Measurements from ENCODE around the gene PXN. TPM values are rescaled to one million over a fixed set of nuclear protein-coding genes. Genes with fewer than 3 reads are reported as not detected.

The PXN gene
- total and polyA plus RNA-seq, 10 of the 15 experiments (the other 5 are each of a cell fraction or from before 2014, with no cell fraction given): 1.0 to 32.0 (median 11.5) TPM

DNA sequence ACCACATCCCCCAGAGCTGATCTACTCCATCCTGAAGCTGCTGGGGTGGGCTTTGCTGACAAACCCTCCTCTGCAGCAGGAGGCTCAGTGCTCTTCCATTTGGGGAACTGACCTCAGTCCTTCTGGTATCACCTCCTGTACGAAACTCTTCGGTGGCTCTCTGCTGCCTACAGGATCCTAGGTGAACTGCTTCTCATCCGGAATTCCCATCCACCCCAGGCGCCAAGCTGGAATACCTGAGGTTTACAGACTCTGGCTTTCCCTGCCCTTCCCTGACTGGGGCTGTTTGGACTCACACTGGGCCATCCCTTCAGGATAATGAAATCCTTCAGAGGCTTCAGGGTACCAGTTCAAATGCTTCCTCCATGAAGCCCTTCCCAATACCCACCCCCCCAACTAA, 97.2 kb downstream of the PXN start:
- FAIRE-seq (no peak), ATAC-seq (no peak)

DNA sequence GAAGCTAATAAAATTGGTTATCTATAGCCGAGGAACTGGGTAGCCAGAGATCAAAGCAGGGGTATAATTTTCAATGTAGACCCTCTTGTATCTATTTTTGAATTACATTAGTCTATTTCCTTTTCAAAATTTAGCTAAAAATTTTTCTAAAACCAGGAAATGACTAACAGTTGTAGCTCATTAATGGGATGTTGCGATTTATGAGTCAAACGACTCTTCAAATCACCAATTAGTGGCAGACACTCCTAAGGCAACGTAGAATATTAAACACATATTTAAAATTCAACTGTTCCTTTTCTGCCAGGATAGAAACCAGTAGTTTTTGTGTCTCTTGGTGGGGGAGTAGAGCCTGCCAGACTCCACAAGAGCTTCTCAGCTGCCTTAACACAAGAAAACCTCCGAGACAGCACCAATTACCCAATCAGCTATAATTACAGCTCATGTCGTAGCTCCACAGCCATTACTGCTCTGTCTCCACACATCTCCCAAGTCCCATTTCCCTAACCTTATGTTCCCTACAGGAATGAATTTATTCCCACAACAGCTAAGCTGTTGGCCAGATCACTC, 97.9 kb downstream of the PXN start:
- DNase-seq (ENCODE audit: low read depth, low spot score): no peak
- Histone ChIP-seq H3K79me2 (ENCODE audit: control insufficient read depth, insufficient read depth, low read length) (no peaks in the 10 kb centered on the region), H3K9ac (ENCODE audit: control insufficient read depth, insufficient read depth, low read length) (no peak overlapping the region), H2AFZ (ENCODE audit: control insufficient read depth, low read depth, low read length) (no peak overlapping the region), H3K36me3 (ENCODE audit: control insufficient read depth in 2 of 2, insufficient read depth in 2 of 2, low read length in 1 of 2) (peaks cover 27 to 30% of the 10 kb centered on the region in 2 experiments), H3K4me1 (ENCODE audit: control insufficient read depth, insufficient read depth, low read length) (peaks cover 19% of the 10 kb centered on the region), H3K9me3 (replicated peaks; ENCODE audit: control insufficient read depth, insufficient read depth, low read length) (no peaks in the 10 kb centered on the region), H3K4me2 (ENCODE audit: control insufficient read depth, insufficient read depth) (no peak overlapping the region), H3K27me3 (replicated peaks in 1 of 2; ENCODE audit: control insufficient read depth in 2 of 2, insufficient read depth in 2 of 2, low read length in 1 of 2) (no peaks in the 10 kb centered on the region), H3K27ac (ENCODE audit: control insufficient read depth, insufficient read depth) (peak overlapping the region; percentile 76), H4K20me1 (ENCODE audit: control insufficient read depth, insufficient read depth) (no peaks in the 10 kb centered on the region), H3K4me3 (no peak overlapping the region)
- peak; percentile 46 for ATAC-seq
- no TSS peak for BruUV-seq (replicated peaks)
- POLR2A ChIA-PET: interaction anchor here (0.6 to 5.0 kb wide), 12 partner anchors 30 to 440 kb away, joined by 3 to 43 read pairs (median 5); partner anchors contain the start of genes RAB35 and RPLP0
- in situ Hi-C loops (cut with MboI) (no loop called here), intact Hi-C loops (cut with micrococcal nuclease; ENCODE audit: unreplicated experiment) (loop anchor here (5.0 kb wide), 1 partner anchor 45 kb away; no protein-coding TSS in a partner anchor)
- FAIRE-seq: no peak
- SMC1A ChIA-PET (ENCODE audit: uncharacterized antibody, unreplicated experiment): interaction anchor here (0.8 to 4.2 kb wide), 16 partner anchors 9 to 154 kb away, joined by 3 to 32 read pairs (median 5); partner anchors contain the start of genes RAB35 and RPLP0
- 42% methylated on average over 6 of the region's 6 CpGs for WGBS (ENCODE audit: insufficient coverage, insufficient replicate concordance, low lambda C conversion rate, missing lambda C conversion rate)
- CTCF ChIA-PET: interaction anchor here (0.9 to 3.2 kb wide), 10 partner anchors 9 to 135 kb away, joined by 3 to 19 read pairs (median 6); partner anchors contain the start of genes RAB35, RPLP0 and SIRT4
- RAD21 ChIA-PET (ENCODE audit: unreplicated experiment): interaction anchor here (0.6 to 3.4 kb wide), 13 partner anchors 20 to 98 kb away, joined by 3 to 25 read pairs (median 6); partner anchors contain the start of genes GCN1, PXN and RPLP0
- no peak for TF ChIP-seq IKZF2 (IDR thresholded peaks at IDR 0.05)
- peak; percentile 70 for TF ChIP-seq MTA2 (IDR thresholded peaks at IDR 0.05; ENCODE audit: low read depth)

More for the DNA sequence above, 97.2 kb downstream of the PXN start:
- RAD21 ChIA-PET (ENCODE audit: unreplicated experiment): interaction anchor here (1.2 to 3.4 kb wide), 9 partner anchors 22 to 97 kb away, joined by 3 to 25 read pairs (median 8); partner anchors contain the start of genes PXN and RPLP0
- intact Hi-C loops (cut with micrococcal nuclease; ENCODE audit: unreplicated experiment): loop anchor here (5.0 kb wide), 1 partner anchor 46 kb away; no protein-coding TSS in a partner anchor
- no peak overlapping the region for H3K4me3 ChIP-seq
- peaks cover 19% of the 10 kb centered on the region for H3K4me1 ChIP-seq (ENCODE audit: control insufficient read depth, insufficient read depth, low read length)
- H2AFZ ChIP-seq (ENCODE audit: control insufficient read depth, low read depth, low read length): no peak overlapping the region
- H3K9ac ChIP-seq (ENCODE audit: control insufficient read depth, insufficient read depth, low read length): no peak overlapping the region
- H4K20me1 ChIP-seq (ENCODE audit: control insufficient read depth, insufficient read depth): no peaks in the 10 kb centered on the region
- in situ Hi-C loops (cut with MboI): no loop called here
- 96% methylated on average over 4 of the region's 4 CpGs for WGBS (ENCODE audit: insufficient coverage, insufficient replicate concordance, low lambda C conversion rate, missing lambda C conversion rate)
- DNase-seq (ENCODE audit: low read depth, low spot score): no peak
- H3K36me3 ChIP-seq (ENCODE audit: control insufficient read depth in 2 of 2, insufficient read depth in 2 of 2, low read length in 1 of 2): peaks cover 21 to 28% of the 10 kb centered on the region in 2 experiments
- TSS peak; percentile 46 for BruUV-seq (replicated peaks)
- H3K27ac ChIP-seq (ENCODE audit: control insufficient read depth, insufficient read depth): peak overlapping the region; percentile 76; the same call in 1 of the 2 replicates
- H3K4me2 ChIP-seq (ENCODE audit: control insufficient read depth, insufficient read depth): no peak overlapping the region
- H3K79me2 ChIP-seq (ENCODE audit: control insufficient read depth, insufficient read depth, low read length): no peaks in the 10 kb centered on the region
- SMC1A ChIA-PET (ENCODE audit: uncharacterized antibody, unreplicated experiment): interaction anchor here (0.6 to 4.2 kb wide), 13 partner anchors 9 to 155 kb away, joined by 3 to 32 read pairs (median 5); partner anchors contain the start of genes RAB35 and RPLP0
- CTCF ChIA-PET: interaction anchor here (0.9 to 3.2 kb wide), 7 partner anchors 8 to 134 kb away, joined by 3 to 19 read pairs (median 5); partner anchors contain the start of genes RAB35, RPLP0 and SIRT4
- no peaks in the 10 kb centered on the region for H3K9me3 ChIP-seq (replicated peaks; ENCODE audit: control insufficient read depth, insufficient read depth, low read length)
- TF ChIP-seq ASH2L (IDR thresholded peaks at IDR 0.05; ENCODE audit: borderline replicate concordance, low read depth) (no peak), POLR2A (IDR thresholded peaks at IDR 0.05; ENCODE audit: low read depth, low read length) (0 out of 2 replicates have a peak, but pooled peaks have one; percentile 16)
- POLR2A ChIA-PET: interaction anchor here (1.0 to 5.0 kb wide), 7 partner anchors 34 to 60 kb away, joined by 3 to 43 read pairs (median 5); partner anchors contain the start of gene RAB35
- no peaks in the 10 kb centered on the region for H3K27me3 ChIP-seq (replicated peaks in 1 of 2; ENCODE audit: control insufficient read depth in 2 of 2, insufficient read depth in 2 of 2, low read length in 1 of 2)
